Measurements from ENCODE around the gene HDLBP.

- no peak for TF ChIP-seq CTCF (conservative IDR thresholded peaks at IDR 0.05)
- no peak for TF ChIP-seq EZH2 (IDR thresholded peaks at IDR 0.05; ENCODE audit: low read depth)
These were observed 116.2 kb downstream of the HDLBP start for GRCh38 chr2:241199286-241199685.

Measured in PC-9 (cell line).